ENCODE data around the gene P2RY14. TPM values are rescaled to one million over a fixed set of nuclear protein-coding genes. Genes with fewer than 3 reads are reported as not detected.

P2RY14 gene
- total and polyA plus RNA-seq, 2 of the 13 experiments (the other 11 are each of a cell fraction or from before 2014, with no cell fraction given): not detected

- TF ChIP-seq ZBTB1 (CRISPR knock-in tag; IDR thresholded peaks at IDR 0.05; ENCODE audit: borderline replicate concordance) (no peak), ZMYM3 (CRISPR knock-in tag; IDR thresholded peaks at IDR 0.05) (no peak), ZBTB46 (CRISPR knock-in tag; IDR thresholded peaks at IDR 0.05; ENCODE audit: borderline replicate concordance) (no peak), RXRB (CRISPR knock-in tag; IDR thresholded peaks at IDR 0.05; ENCODE audit: borderline replicate concordance) (peak; percentile 16; the same call in 1 of the 2 replicates)
These were observed 50.3 kb downstream of the P2RY14 start (continued) for GRCh38 chr3:151227807-151228665.

GRCh38 chr3:151227266-151227806, 51.0 kb downstream of the P2RY14 start:
- Histone ChIP-seq H4K20me1 (ENCODE audit: insufficient read depth, low read length) (no peaks in the 10 kb centered on the region), H3K4me1 (ENCODE audit: insufficient read depth, low read length) (peaks cover 34% of the 10 kb centered on the region), H3K9me3 (ENCODE audit: low read length) (no peaks in the 10 kb centered on the region), H2AFZ (ENCODE audit: low read length) (peak overlapping the region; percentile 32), H3K36me3 (replicated peaks in 1 of 2; ENCODE audit: control insufficient read depth in 1 of 2, insufficient read depth in 2 of 2, low read length in 2 of 2) (no peaks in the 10 kb centered on the region), H3K4me2 (ENCODE audit: low read depth, low read length) (peak overlapping the region; percentile 58), H3K4me3 (replicated peaks in 1 of 3; ENCODE audit: insufficient read depth in 1 of 3, low read depth in 2 of 3, low read length in 3 of 3) (no peak overlapping the region), H3K9ac (ENCODE audit: insufficient read depth, low read depth, low read length) (no peak overlapping the region), H3K27ac (ENCODE audit: extremely low read length, insufficient read depth, low read length) (no peak overlapping the region), H3K27me3 (ENCODE audit: control insufficient read depth in 1 of 2, insufficient read depth in 2 of 2, low read length in 2 of 2) (no peaks in the 10 kb centered on the region; a peak in 1 of 5 replicates), H3K79me2 (ENCODE audit: insufficient read depth, low read length) (no peaks in the 10 kb centered on the region)
- TF ChIP-seq NR0B2 (CRISPR knock-in tag; IDR thresholded peaks at IDR 0.05) (no peak), HOMEZ (CRISPR knock-in tag; IDR thresholded peaks at IDR 0.05; ENCODE audit: low read depth) (no peak), PHF20 (CRISPR knock-in tag; IDR thresholded peaks at IDR 0.05) (no peak)
- intact Hi-C loops (cut with micrococcal nuclease; ENCODE audit: unreplicated experiment) (loop anchor here (1.0 kb wide), 5 partner anchors 29 to 612 kb away; no protein-coding TSS in a partner anchor), in situ Hi-C loops (cut with HindIII; ENCODE audit: extremely low pct_ligation_motif_present, low pct_unique_long_range_greater_than_20kb) (loop anchor here (5.0 kb wide), 2 partner anchors 55 kb away; no protein-coding TSS in a partner anchor)
- peak; percentile 57 for ATAC-seq
- no TSS peak for BruUV-seq (replicated peaks)
- no peak for DNase-seq (ENCODE audit: low spot score)
- WGBS (ENCODE audit: low lambda C conversion rate): 67% methylated on average over 6 of the region's 6 CpGs
- no peak for FAIRE-seq
- CTCF ChIA-PET (ENCODE audit: low intra/inter-chr PET ratio, low total read pairs): interaction anchor here (1.1 to 3.2 kb wide), 5 partner anchors 54 to 100 kb away, joined by 3 to 29 read pairs (median 11); no protein-coding TSS in a partner anchor
- POLR2A ChIA-PET: interaction anchor here (1.5 kb wide), 1 partner anchor 30 kb away, joined by 7 read pairs; no protein-coding TSS in a partner anchor

Data from HepG2 (cell line).